KG1 (cell line): Measurements from ENCODE around the gene TNRC18.

Experiments used
- DNase-seq: peaks from one replicate; lab custom pipeline; 2025; lab: John Stamatoyannopoulos, UW

TNRC18 gene

DNA sequence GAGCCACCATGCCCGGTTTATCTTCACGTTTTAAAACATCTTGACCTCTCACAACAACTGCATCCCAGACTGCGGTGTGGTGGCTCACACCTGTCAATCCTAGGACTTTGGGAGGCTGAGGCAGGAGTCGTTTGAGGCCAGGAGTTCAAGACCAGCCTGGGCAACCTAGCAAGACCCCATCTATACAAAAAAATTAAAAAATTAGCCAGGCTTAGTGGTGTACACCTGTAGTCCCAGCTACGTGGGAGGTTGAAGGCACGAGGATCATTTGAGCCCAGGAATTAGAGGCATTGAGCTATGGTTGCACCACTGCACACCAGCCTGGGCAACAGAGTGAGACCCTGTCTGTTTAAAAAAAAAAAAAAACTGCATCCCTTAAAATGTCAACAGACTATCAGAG is 20.2 kb downstream of the TNRC18 start:
- DNase-seq = no peak

DNA sequence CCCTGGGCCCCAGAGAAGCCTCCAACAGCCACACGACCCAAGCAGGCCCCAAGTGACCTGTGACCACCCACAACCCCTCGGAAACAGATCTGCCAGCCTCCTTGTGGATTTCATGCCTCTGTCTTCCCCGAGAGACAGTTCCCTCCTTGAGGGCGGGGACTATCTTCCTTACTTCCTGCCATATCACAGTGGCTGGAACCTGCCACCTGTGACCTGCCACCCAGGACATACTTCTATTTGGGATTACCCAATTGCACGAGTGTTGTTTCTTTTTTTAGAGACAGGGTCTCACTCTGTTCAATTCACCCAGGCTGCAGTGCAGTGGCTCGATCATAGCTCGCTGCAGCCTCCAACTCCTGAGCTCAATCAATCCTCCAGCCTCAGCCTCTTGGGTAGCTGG is 25.9 kb downstream of the TNRC18 start:
- no peak for DNase-seq

DNA sequence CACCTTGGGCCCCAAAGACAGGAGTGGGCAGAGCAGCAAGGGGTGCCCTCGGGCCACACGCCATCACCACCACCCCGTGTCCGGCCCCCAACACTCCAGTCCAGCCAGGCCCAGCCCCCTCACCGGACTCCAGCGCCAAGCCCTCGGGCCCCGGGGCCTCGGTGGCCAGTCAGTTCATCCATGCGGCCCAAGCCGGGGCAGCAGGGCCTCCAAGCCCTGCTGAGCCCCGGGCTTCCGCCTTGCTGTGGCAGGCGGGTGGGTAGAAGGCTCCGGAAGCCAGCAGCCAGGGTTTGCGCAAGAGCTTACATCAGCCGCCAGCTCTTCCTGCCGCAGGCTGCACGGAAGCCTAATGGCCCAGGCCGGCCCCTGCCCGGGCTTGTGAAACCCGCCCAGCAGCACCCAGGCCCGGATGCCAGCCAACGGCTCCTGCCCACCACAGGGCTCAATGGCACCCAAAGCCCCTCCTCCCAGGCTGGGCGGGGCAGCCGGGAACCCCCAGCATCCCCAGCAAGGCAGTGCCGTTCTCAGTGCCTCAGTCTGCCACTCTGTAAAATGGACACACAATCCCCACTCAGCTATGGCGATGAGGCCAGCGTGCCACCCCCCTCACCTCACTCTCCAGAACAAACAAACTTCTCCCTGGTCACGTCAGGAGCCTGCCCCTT is 26.5 kb downstream of the TNRC18 start:
- DNase-seq = peak; percentile 92

DNA sequence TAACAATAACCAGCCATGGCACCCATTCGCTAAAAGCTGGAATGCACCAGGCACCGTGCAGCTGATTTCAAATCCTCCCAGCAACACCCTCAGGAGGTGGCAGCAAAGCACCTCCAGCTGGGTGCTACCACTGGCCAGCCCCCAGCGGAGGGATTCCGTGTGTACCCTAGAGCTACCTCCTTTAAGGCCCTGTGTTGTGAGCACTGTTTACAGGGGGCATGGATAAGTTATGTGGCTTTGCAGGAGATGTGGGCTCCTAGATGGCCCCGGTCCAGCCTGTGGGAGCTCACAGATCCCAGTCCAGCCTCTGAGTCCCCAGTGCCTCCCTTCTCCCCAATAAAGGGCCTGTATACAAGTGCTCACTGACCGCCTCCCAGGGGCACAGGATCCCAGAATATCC is 27.1 kb downstream of the TNRC18 start:
- peak; percentile 41 for DNase-seq

DNA sequence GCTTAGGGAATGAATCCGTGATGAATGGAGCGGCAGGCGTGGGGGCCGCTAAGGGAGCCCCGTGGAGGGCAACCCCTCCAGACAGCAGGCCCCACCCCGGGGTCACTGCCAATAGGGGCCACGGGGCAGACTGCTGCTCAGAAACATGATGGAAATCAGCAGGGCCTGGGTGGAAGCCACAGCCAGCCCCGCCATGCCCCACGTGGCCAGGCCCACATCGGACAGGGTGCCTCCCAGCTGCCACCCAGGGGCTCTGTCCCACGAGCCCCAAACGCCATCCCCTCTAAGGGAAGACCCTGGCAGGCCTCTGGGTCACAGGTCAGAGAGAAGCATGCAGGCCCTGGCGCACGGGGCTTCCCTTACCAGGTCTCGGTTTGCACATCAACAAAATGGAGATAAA is 28.4 kb downstream of the TNRC18 start:
- no peak for DNase-seq

DNA sequence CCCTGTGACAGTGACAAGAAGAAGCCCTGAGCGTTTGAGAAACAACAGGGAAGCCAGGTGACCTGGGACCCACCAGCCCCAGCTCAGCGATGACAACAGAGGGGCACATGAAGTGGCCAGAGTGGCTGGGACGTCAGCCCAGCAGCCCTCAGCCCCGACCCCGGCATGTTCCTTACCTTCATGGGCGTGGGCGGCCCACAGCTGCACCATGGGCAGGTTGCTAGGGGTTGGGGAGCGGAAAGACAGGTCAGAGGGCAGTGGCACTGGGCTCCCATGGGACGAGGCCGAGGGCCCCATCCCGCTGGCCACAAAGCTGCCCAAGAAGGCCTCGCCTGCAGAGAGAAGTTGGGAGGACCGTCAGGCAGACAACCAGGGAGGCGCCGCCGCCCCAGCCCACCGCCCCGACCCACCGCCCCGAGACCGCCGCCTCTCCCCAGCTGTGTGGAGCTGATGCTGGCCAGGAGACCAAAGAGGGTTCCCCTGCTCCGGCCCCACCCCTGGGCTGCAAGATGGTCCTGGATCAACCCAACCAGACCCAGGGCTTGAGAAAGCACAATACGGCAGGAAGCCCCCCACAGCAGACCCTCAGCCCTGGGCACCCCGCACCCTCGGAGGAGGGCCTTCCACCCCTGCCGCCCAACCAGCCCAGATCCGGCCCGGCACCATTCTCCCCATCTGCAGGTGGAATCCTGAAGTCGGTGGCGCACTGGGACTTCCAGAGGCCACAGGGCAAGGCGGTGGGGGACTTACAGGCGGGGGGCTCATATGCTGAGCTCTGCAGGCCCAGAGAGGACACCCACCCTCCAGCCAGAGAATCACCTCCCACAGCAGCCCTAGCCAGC is 29.1 kb downstream of the TNRC18 start:
- DNase-seq = no peak

DNA sequence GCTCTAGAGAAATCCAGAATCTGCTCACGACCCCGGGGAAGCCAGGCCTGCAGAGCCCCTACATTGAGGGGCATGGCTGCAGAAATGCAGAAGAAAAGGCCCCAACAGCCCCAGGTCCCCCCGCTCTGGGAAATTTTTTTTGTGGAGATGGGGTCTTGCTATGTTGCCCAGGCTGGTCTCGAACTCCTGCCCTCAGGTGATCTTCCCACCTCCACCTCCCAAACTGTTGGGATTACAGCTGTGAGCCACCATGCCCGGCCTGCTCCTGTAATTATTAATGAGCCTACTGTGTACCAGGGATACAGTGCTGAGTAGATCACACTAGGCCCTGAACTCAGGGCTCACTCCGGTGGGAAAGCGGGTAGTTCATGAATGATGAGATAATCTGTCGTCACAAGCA is 29.9 kb downstream of the TNRC18 start:
- no peak for DNase-seq

DNA sequence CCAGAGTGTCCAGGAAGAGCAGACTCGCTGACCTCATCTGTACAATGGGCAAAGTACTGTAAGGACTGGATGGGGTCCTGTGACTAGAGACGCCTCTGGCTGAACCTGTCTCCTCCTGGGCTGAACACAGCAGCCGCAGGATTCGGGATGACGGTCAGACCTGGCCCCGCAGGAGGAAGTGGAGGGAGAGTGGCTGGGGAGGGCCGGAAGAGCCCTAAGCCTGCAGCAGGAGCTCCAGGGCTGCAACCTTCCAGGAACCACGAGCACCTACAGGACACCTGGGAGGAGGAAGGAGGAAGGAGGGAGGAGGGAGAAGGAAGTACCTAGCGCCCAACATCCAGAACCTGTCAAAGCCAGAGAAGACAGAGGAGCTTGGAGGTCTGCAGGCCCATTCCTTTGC is 30.3 kb downstream of the TNRC18 start:
- DNase-seq = no peak

DNA sequence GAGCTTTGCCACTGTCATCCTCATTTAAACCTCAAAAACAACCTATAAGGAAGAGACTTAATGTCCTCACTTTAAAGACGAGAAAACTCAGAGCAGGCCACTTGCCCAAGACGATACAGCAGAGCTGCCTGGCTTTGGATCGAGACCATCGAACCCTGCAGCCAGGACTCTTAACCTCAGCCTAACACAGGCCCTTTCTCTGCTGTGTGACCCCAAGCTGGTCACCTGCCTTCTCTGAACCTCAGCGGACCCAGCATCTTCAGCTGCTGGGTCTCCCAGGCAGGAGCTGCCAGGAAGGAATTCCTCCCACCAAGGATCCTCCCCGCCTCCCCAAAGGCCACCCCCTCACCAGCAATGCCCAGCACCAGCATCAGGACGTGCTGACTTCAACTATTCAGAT is 32.7 kb downstream of the TNRC18 start:
- no peak for DNase-seq

DNA sequence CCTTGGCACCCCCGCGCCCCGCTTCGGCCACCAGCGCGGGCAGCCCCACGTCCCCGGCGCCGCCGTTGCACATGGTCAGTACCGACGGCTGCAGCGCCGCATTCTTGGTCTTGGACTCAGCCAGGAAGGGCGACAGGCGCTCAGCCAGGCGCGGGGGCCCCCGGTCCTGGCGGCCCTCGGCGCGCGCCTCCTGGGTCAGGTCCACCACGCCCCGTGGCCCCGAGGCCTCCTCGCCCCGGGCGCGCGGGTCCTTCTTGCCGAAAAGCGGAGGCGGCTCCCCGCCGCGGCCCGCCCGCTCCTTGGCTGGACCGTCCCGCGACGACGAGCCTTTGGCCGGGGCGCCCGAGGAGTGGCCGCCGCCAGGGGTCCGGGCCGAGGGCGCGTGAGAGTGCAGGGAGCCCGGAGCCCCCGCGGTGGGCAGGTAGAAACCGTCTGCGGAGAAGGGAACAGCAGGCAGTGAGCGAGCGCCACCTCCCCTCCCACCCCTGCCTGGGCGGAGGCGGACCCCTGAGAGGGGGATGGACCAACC is 34.7 kb downstream of the TNRC18 start:
- DNase-seq = no peak

DNA sequence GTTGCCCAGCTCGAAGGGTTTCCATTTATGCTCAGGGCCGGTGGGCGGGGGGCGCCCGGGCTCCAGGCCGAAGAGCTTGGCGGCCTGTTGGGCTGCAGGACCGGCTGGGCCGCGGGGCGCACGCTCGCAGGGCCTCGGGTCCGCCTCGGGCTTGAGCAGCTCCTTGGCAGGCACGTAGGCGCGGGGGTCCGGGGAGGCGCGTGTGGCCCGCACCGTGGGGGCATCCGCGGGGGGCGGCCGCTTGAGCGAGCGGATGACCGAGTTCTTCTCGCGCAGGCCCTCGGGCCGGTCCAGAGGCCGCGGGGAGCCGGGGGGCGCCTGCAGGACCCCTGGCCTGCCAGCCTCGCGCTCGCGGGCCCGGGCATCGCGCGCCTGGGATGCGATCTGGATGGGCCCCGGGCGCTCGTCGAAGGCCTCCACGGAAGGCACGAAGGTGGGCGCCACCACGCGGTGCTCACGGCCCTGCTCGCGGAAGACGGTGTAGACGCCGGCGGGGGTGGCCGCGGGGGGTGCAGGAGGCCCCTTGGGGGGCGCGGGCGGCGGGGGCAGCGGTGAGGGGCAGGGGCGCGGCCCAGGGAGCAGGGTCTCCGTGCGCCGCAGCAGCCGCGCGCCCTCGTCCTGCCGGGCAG is 35.2 kb downstream of the TNRC18 start:
- DNase-seq = no peak

DNA sequence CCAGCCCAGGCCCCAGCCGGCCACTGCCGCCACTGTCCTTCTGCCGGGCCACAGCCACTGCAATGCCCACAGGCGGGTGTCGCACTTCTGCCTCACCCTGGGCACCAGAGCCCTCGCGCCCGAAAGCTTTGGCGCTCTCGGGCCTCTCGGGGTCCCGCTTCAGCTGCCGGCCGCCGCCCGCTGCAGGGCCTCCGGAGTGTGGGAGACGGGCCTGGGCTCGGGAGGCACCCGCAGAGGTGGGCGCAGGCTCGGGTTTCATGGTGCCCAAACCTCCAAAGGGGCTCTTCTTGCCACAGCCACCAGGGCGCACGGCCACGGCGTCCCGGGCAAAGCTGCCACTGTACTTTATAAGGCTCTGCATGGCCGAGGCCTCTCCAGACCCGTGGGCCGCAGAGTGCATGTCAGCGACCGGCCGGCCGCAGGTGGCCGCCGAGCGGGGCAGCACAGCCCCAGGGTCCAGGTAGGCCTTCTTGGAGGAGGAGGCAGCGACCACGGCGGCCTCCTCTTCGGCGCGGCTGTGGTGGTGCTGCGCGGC is 35.9 kb downstream of the TNRC18 start:
- no peak for DNase-seq

DNA sequence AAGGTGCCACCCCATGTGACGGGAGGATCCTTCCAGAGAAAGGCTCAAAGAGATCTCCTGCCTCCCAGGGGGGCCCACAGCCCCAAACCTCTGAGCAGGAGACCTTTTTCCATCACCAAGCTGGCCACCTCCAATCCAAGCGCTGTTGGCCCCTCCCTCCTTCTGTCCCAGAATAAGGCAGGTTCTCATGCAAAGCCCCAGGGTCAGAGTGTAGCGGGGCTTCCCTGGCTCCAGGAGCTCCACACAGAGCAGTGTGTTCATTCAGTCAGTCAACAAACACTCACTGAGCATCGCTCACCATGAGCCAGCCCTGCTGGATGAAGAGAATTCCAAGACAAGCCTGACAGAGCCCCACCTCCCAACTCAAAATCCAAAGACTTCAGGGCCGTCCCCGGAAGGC is 39.0 kb downstream of the TNRC18 start:
- DNase-seq = no peak

DNA sequence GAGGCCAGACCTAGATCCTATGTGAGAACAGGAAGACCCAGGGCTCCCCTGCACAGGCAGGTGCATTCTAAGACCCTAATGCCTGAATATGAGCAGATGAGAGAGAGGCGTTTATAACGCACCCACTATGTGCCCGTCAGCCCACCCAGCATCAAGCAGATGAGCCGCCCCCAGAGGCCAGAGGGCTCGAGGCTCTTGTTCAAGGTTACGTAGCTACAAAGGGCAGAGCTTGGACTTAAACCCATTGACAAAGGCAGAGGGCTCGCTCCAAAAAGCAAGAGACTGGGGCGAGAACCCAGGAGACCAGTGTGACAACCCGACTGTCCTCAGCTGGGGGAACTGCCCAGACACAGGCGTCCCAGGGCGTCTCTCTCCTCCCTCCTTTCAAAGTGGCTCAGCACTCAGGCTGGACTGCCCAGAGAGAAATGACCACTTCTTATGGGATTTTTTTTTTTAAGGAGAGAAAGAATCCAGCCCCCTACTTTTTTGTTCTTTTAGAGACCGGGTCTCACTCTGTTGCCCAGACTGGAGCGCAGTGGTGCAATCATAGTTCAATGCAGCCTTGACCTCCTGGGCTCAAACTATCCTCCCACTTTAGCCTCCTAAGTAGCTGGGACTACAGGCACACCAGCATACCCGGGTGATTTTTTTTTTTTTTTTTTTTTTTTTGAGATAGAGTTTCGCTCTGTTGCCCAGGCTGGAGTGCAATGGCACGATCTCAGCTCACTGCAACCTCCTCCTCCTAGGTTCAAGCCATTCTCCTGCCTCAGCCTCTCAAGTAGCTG is 40.1 kb downstream of the TNRC18 start:
- no peak for DNase-seq

DNA sequence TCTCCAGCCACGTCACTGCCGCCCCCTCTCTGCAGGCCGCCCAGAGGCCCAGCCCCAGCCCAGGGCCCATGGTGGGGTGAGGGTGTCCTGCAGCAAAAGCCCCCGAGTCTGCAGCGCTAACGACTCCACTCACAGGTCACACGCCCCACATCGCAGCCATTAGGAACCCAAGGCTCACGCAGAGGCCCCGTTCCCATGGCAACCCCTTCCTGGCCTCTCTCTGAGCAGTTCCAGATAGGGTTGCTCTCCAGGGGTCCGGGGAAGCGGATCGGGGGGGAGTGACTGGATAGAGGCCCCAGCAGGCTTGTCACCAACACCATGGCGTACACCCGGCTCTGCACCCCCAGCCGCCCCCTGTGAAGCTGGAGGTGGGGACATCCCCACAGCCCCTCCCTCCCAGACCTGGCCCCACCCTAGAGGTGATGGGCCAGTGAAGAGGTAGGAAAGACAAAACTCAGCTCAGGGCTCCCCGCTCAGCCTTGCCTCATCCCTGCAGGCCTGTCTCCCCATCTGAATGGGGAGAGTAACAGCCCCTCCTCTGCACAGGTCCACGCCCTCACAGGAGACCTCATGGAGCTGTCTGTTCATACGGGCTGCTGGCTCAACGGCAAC is 41.2 kb downstream of the TNRC18 start:
- DNase-seq = no peak

DNA sequence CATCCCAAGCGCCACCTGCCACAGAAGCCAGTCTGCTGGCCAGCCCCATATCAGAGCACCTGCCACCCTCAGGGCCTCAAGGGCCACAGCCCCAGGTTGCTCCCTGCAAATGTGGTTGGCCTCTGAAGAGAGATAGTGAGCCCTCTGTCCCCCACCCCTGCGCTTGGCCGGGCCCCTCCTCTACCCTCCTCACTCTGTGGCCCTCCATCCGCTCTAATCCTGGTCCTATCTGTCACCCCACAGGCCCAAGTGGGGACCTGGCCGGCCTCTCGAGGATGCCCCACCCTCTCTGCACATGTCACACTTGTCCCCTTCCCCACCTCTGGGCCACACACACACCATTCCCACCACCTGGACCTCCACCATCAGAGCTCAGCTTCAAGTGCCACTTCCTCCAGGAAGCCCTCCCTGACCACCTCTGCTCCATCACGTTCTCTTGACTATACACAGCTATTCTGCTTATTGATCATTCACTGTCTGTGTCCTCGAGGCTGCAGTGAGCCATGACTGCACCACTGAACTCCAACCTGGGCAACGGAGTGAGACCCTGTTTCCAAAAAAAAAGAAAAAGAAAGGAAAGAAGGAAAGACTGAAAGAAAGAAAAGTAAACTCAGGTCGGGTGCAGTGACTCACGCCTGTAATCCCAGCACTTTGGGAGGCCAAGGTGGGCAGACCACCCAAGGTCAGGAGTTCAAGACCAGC is 42.4 kb downstream of the TNRC18 start:
- DNase-seq = no peak

DNA sequence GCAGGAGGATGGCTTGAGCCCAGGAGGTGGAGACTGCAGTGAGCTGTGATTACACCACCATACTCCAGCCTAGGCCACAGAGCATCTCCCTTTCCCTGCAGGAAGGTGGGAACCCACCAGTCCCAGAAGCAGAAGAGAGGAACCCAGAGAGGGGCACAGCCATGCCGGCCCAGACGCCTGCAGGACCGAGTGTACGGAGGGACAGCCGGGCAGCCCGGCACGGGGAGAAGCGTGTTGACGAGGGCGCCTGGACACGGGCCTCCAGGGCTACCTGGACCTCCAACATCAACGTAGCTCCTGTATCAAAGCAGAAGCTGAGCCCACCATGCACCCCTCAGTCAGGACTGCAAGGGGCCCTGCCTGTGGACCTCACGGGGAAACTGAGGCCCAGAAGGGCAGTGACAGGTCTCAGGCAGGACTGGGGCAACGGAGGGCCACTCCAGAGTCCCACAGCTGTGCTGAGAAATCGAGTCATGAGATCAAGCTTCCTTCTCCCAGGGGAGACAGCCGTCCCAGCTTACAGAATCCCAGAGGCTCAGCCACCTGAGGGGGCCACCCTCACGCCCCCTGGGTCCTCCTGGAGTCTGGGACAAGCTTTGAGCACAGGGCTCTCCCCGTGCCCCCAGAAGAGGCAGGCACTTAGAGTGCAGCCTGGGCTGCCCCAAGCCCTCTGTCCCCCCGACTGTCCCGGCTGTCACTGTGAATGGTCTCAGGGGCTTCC is 43.1 kb downstream of the TNRC18 start:
- DNase-seq = no peak

DNA sequence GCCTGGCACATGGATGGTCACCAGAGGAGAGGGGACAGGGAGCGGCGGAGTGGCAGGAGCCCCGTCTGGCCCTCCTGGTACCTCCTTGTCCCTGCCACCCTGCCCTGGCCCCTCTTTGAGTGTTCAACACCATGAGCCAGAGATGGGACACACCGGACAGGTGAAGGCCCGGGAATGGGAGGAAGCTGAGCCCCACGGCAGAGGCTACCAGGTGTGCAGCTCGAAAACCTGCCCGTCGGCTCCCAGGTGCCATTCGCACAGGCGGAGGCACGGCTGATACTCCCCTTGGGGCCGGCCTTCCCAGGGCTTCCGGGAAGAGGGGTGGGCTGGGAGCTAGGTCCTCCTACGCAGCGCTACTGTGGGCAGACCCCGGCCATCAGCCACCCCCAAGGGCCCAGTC is 44.1 kb downstream of the TNRC18 start:
- DNase-seq = no peak

DNA sequence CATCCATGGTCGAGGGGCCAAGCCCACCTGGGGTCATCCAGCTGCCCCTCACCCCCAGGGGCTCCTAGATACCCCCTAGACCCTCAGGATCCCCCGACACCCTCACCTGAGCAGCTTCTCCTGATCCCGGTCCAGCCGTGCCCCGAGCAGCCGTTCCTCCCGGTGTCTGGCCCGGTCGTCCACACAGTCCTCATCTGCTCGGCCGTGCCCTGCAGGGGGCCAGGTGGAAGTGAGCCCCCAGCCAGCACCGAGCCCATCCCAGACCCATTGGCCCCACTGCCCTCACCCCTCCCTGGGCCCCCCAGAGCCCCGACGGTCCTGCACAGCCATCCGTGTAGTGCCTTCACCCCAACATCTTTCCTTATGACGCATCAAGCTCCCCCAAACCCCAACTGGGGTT is 45.8 kb downstream of the TNRC18 start:
- DNase-seq = no peak

DNA sequence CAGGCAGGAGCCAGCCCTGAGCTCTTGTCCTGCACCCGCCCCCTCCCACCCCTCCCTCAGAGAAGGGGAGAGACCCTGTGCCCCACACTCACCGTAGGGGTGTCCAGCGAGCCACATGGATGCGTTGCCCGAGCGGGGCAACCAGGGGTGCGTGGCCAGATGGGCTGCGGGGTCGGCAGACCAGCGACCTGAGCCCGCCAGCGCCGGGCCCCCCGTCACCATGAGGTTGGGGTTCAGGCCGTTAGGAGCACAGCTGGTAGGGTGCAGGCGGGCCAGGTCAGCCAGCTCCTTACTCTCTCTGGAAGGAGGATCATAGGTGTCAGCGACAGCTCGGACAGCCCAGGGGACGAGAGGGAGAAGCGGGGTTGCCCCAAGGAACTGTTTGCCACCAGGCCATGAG is 46.4 kb downstream of the TNRC18 start:
- DNase-seq = no peak
